H54 (cell line): ENCODE measurements around the gene ERGIC3.
A peak's percentile ranks its signal among the peaks of the same experiment; 100 is the strongest.
"Not testable (repeated sequence)": the region's sequence is repeated elsewhere in the genome, so short reads cannot be mapped to it uniquely, and the experiment has no call there.

Source experiments
- DNase-seq: peaks from one replicate; pipeline ENCODE4 v3.0.0; 2011; ENCODE audit warnings: low spot score, mixed read lengths; ENCODE audit not compliant: insufficient read length
- FAIRE-seq: peaks from 3 replicates; lab custom pipeline; 2011; peaks lifted over from hg19 to GRCh38; lab: Jason Lieb, UNC
- POLR2A ChIP-seq: IDR thresholded peaks from 2 replicates; pipeline ENCODE4 v1.6.1; 2011; ENCODE audit warnings: low read depth, mild to moderate bottlenecking, low read length

The ERGIC3 gene

GRCh38 chr20:35510951-35511735 lies 30.7 kb upstream of the ERGIC3 start:
- FAIRE-seq, result no peak
- TF ChIP-seq POLR2A, result no peak
- no peak for DNase-seq

DNA sequence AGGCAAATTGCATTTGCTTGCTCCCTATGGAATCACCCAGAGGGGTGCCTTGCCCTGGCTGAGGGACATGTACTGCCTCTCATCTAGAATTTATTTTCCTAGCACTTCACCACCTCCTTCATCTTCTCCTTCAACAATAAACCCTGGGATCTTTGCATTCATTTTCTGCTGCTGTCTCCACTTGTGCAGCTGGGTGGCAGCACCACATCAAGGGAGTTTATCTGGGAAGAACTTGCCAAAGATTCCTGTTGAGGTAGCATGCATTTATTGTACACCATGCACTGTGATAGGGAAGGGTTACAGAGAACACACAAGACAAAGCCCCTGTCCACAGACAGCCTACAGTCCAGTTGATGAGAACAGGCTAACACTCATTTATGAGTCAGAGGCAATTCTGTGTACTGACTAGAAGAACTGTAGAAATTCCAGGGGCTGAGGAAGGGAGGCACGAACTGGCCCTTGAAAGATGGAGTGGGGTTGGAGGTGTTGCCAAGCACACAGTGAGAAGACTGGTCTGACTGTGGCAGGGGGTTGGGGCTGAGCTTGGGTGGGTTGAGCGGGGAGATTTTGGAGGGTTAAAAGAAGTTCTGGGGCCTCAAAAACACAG lies 30.0 kb upstream of the ERGIC3 start:
- DNase-seq, result no peak
- no peak for FAIRE-seq

DNA sequence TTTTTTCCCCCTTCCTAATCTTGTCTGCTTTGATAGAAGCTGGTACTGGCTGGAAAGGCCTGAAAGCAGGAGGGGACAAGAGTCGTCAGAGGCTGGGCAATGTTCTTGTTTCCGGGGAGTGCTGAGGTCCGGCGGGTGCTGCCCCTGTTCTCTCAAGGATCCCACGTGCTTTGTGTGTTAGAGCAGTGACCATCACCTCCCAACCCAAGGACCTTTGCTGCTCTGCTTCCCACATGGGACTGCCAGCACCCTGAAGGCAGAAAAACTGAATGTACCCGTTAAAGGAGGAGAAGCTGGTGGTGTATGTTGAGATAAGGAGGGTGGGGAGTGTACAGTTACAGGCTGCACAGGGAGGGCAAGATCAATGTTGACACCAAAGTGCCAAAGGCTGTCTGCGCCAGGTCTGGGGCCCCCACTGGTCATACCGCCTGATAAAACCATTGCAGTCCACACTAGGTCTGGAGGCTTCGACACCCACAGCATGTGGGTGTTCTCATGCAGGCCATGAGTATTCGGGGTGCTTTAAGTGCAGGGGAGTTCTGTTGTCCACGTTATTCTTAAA lies 27.4 kb upstream of the ERGIC3 start:
- FAIRE-seq (no peak), DNase-seq (no peak)
- no peak for TF ChIP-seq POLR2A

More for the DNA sequence above, 30.0 kb upstream of the ERGIC3 start:
- no peak for TF ChIP-seq POLR2A

DNA sequence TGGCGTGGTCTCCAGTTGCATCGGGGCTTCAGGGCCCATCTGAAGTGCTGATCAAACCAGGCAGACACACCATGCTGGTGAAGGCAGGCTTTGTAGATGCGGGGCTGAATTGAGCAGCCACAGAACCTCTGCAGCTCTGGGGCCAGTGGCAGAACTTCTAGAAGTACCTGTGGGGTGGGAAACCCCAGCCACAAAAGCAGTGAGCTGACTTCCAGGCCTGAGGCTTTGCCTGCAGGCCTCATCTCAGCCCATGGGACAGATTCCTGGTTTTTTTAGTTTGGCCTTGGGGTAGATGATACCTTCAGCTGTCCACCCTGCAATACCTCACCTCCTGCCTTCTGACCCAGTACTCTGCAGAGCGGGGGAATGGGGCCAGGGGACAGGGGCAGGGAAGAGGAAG lies 26.5 kb upstream of the ERGIC3 start:
- DNase-seq (no peak), FAIRE-seq (no peak)
- no peak for TF ChIP-seq POLR2A

DNA sequence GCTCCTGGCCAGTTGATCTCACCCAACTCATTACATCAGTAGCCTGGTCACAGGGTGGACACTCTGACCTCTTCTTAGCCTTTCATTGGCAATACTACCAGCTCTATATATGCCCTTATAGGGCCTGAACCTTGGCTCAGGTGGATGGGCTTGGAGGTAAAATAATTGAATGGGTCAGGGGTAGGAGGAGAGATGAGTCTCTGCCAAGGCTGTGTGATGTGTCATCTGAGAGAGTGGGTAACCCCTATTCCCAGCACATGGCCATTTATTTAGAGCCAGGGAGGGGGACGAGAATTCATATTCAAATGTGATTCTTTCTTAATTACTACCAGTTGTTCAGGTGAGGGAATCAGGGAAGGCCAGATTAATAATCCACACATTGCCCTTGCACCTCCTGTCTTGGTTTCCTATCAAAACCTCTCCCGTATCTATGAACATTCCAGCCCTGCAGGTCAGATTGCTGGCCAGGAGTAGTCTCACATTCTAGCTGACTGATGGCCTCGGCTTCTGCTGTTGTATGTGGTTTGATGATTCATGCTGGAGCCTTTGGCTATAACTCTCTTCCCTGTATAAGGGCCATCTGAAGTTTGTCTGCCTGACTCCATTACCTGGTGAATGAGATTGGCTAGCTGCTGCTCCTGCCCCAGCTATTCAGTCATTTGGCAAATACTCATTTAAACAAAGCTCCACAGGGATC lies 25.8 kb upstream of the ERGIC3 start:
- DNase-seq (peak; percentile 92), FAIRE-seq (peak; percentile 38)
- no peak for TF ChIP-seq POLR2A

GRCh38 chr20:35517125-35517524 lies 24.8 kb upstream of the ERGIC3 start:
- FAIRE-seq, result no peak
- no peak for TF ChIP-seq POLR2A
- no peak for DNase-seq

GRCh38 chr20:35517767-35518166 lies 24.1 kb upstream of the ERGIC3 start:
- FAIRE-seq, DNase-seq: not testable (repeated sequence)

- FAIRE-seq (no peak), DNase-seq (no peak)
- no peak for TF ChIP-seq POLR2A
These were observed 22.9 kb upstream of the ERGIC3 start for GRCh38 chr20:35518955-35519354.

GRCh38 chr20:35523298-35523888 lies 18.5 kb upstream of the ERGIC3 start:
- FAIRE-seq, result no peak
- DNase-seq, result peak; percentile 54

GRCh38 chr20:35525639-35526038 lies 16.2 kb upstream of the ERGIC3 start:
- TF ChIP-seq POLR2A, result no peak
- DNase-seq, result no peak
- no peak for FAIRE-seq

More at GRCh38 chr20:35523298-35523888, 18.5 kb upstream of the ERGIC3 start:
- TF ChIP-seq POLR2A, result no peak

GRCh38 chr20:35527122-35527769 lies 14.6 kb upstream of the ERGIC3 start:
- DNase-seq, result no peak

DNA sequence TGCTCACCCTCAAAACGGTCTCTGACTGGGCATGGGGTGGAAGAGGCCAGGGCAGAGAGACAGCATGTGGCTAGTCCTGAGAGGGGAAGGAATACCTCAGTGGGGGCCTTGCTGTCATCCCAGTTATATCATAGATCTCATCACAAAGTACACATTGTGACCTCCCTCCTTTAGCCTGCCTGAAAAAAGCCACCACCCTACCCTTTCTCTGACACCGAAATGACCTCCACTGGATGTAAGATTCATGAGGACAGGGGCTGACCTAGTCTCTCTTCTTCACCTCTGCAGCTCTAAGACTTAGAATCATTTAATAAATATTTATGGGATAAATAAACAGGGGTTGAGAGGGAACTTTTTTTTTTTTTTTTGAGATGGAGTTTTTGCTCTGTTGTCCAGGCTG lies 12.3 kb upstream of the ERGIC3 start, which contains the start of gene C20orf173:
TSS of gene C20orf173 (minus strand) at position 101 of the 400 bp plus-strand sequence. CDS start 279 bp downstream, outside the sequence.
- no peak for TF ChIP-seq POLR2A
- DNase-seq, result no peak
- FAIRE-seq, result no peak

More at GRCh38 chr20:35527122-35527769, 14.6 kb upstream of the ERGIC3 start:
- FAIRE-seq, result no peak
- no peak for TF ChIP-seq POLR2A

DNA sequence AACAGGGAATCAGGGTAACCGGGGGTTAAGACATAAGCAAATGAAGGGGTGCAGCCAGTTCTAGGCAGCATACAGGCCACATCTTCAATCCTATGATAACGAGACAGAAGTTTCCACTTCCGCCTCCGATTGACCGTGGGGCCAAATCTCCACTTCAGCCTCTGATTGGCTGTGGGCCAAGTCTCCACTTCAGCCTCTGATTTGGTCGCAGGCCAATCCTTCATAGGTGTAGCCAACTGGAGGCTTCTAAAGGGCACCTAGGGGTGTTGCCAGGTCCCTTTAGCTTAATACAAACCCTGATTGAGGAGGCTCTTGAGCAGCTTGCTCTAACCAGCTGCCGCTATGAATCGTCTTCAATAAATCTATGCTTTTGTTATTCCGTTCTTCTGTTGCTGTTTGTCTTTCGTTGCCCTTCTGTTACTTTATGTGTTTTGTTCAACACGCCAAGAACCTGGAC lies 2.1 kb upstream of the ERGIC3 start:
- FAIRE-seq, result no peak
- no peak for DNase-seq
- no peak for TF ChIP-seq POLR2A
